ENCODE measurements around the gene POC1A.

The POC1A gene

GRCh38 chr3:52097851-52098507 lies 56.2 kb downstream of the POC1A start:
- DNase-seq = no peak

- DNase-seq = no peak
These were observed 58.0 kb downstream of the POC1A start for GRCh38 chr3:52095990-52096775.

- DNase-seq = no peak
These were observed 59.4 kb downstream of the POC1A start for GRCh38 chr3:52094571-52095485.

GRCh38 chr3:52093756-52094545 lies 60.3 kb downstream of the POC1A start:
- no peak for DNase-seq

GRCh38 chr3:52092891-52093290 lies 61.3 kb downstream of the POC1A start:
- DNase-seq = no peak

GRCh38 chr3:52092271-52092660 lies 62.0 kb downstream of the POC1A start:
- no peak for DNase-seq

GRCh38 chr3:52091586-52092270 lies 62.5 kb downstream of the POC1A start:
- DNase-seq = no peak

GRCh38 chr3:52090933-52091468 lies 63.2 kb downstream of the POC1A start:
- DNase-seq = no peak

- DNase-seq = no peak
These were observed 63.9 kb downstream of the POC1A start for GRCh38 chr3:52090131-52090932.

GRCh38 chr3:52089691-52090090 lies 64.5 kb downstream of the POC1A start:
- DNase-seq = no peak

GRCh38 chr3:52088445-52089367 lies 65.5 kb downstream of the POC1A start:
- no peak for DNase-seq

GRCh38 chr3:52087731-52088130 lies 66.5 kb downstream of the POC1A start:
- no peak for DNase-seq

GRCh38 chr3:52086976-52087663 lies 67.1 kb downstream of the POC1A start:
- no peak for DNase-seq

- DNase-seq = no peak
These were observed 67.8 kb downstream of the POC1A start for GRCh38 chr3:52086461-52086860.

GRCh38 chr3:52085681-52086282 lies 68.4 kb downstream of the POC1A start:
- no peak for DNase-seq

- no peak for DNase-seq
These were observed 69.1 kb downstream of the POC1A start for GRCh38 chr3:52084954-52085680.

GRCh38 chr3:52084216-52084945 lies 69.8 kb downstream of the POC1A start:
- no peak for DNase-seq
